Brain microvascular endothelial cell (primary cell): Measurements from ENCODE around the gene SSBP2.
A peak's percentile ranks its signal among the peaks of the same experiment; 100 is the strongest.
"Not testable (repeated sequence)": the region's sequence is repeated elsewhere in the genome, so short reads cannot be mapped to it uniquely, and the experiment has no call there.

ENCODE experiments used
- DNase-seq: peaks from one replicate; pipeline ENCODE4 v3.0.0-alpha.2; 2020
- H3K27ac ChIP-seq: fragments of 250-450 bp; sonication (Bioruptor Pico); 2 replicates; pipeline ENCODE4 v1.5.1; 2020; ENCODE audit warnings: mild to moderate bottlenecking, moderate library complexity
- H3K27me3 ChIP-seq: fragments of 250-450 bp; sonication (Bioruptor Pico); replicated peaks from 2 replicates; pipeline ENCODE4 v1.5.1; 2020; ENCODE audit warnings: mild to moderate bottlenecking
- H3K36me3 ChIP-seq: fragments of 250-450 bp; sonication (Bioruptor Pico); replicated peaks from 2 replicates; pipeline ENCODE4 v1.5.1; 2020; ENCODE audit warnings: mild to moderate bottlenecking
- H3K4me3 ChIP-seq: 2 replicates; pipeline ENCODE4 v1.5.1; 2011; ENCODE audit warnings: low read depth, mild to moderate bottlenecking, control low read depth, low read length, moderate library complexity
- CTCF ChIP-seq: IDR thresholded peaks from 2 replicates; pipeline ENCODE4 v1.5.1; 2011; ENCODE audit warnings: low read depth, mild to moderate bottlenecking, moderate library complexity, low read length, control low read depth, inconsistent platforms; ENCODE audit errors: missing control alignments
- in situ Hi-C: cut with HindIII; loops from 2 replicates; pipeline ENCODE4 v1.10.0; 2017; ENCODE audit warnings: low sequenced_read_pairs, low pct_ligation_motif_present

Gene SSBP2

GRCh38 chr5:81606150-81606549 is 144.7 kb downstream of the SSBP2 start:
- in situ Hi-C loops, result no loop called here
- DNase-seq, result no peak
- Histone ChIP-seq H3K27me3 (no peaks in the 10 kb centered on the region), H3K27ac (no peak overlapping the region), H3K36me3 (no peaks in the 10 kb centered on the region), H3K4me3 (no peak overlapping the region)
- no peak for TF ChIP-seq CTCF

GRCh38 chr5:81605299-81605698 is 145.6 kb downstream of the SSBP2 start:
- no peaks in the 10 kb centered on the region for H3K36me3 ChIP-seq
- no peak overlapping the region for H3K27ac ChIP-seq
- H3K4me3 ChIP-seq, result no peak overlapping the region
- no peak for DNase-seq
- no peaks in the 10 kb centered on the region for H3K27me3 ChIP-seq
- no peak for TF ChIP-seq CTCF
- in situ Hi-C loops, result no loop called here

- DNase-seq, result no peak
- no peak for TF ChIP-seq CTCF
- no peak overlapping the region for H3K27ac ChIP-seq
- H3K27me3 ChIP-seq, result no peaks in the 10 kb centered on the region
- H3K36me3 ChIP-seq, result no peaks in the 10 kb centered on the region
- no peak overlapping the region for H3K4me3 ChIP-seq
- in situ Hi-C loops, result no loop called here
Observed at GRCh38 chr5:81604193-81604592, 146.7 kb downstream of the SSBP2 start.

GRCh38 chr5:81601919-81602318 is 149.0 kb downstream of the SSBP2 start:
- in situ Hi-C loops, result no loop called here
- H3K27ac ChIP-seq, result no peak overlapping the region
- no peaks in the 10 kb centered on the region for H3K36me3 ChIP-seq
- no peaks in the 10 kb centered on the region for H3K27me3 ChIP-seq
- no peak for TF ChIP-seq CTCF
- no peak overlapping the region for H3K4me3 ChIP-seq
- DNase-seq, result peak; percentile 15

- H3K27me3 ChIP-seq, H3K27ac ChIP-seq, in situ Hi-C loops, H3K36me3 ChIP-seq, H3K4me3 ChIP-seq, DNase-seq: not testable (repeated sequence)
Observed at GRCh38 chr5:81592085-81592484, 158.8 kb downstream of the SSBP2 start.

GRCh38 chr5:81590498-81591384 is 160.2 kb downstream of the SSBP2 start:
- TF ChIP-seq CTCF, result no peak
- in situ Hi-C loops, result no loop called here
- Histone ChIP-seq H3K27me3 (no peaks in the 10 kb centered on the region), H3K27ac (no peak overlapping the region), H3K36me3 (no peaks in the 10 kb centered on the region), H3K4me3 (no peak overlapping the region)
- no peak for DNase-seq
